ENCODE measurements around the gene SLC28A1. TPM values are rescaled to one million over a fixed set of nuclear protein-coding genes. Genes with fewer than 3 reads are reported as not detected.

Gene SLC28A1
- total RNA-seq, 1 donor from 2014 or later: not detected

DNA sequence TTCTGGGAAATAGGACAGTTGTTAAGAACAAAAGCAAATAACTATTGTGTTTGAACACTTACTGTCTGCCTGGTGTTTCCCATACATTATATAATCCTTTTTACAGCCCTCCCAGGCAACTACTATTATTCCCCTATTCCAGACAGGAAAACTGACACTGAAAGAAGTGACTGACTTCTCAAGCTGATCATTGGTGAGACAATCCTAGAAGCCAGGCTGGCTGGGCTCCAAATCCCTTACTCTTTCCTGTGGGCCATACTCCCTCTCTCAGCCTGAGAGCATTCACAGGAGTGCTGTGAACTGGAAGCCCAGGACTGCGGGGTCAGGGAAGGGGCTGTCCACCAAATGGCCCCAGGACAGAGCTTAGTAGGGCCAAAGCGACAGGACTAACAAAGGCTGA lies 58.0 kb downstream of the SLC28A1 start:
- DNase-seq: no peak

DNA sequence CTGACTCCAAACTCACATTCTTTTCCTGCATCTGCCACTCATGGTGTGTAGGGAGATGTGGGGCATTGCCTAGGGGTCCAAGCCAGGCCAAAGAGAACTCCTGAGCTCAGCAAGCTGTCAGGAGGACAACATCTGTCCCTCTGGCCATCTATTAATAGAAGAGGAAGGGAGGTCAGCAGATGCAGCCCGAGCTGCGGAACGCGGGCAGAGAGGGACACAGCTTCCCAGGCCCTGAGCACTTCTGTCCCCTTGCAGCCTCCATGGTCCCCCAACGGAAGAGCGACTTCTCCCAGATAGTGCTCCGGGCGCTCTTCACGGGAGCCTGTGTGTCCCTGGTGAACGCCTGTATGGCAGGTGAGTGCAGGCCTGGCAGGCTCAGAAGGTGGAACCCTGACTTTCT lies 59.8 kb downstream of the SLC28A1 start:
- DNase-seq: no peak

DNA sequence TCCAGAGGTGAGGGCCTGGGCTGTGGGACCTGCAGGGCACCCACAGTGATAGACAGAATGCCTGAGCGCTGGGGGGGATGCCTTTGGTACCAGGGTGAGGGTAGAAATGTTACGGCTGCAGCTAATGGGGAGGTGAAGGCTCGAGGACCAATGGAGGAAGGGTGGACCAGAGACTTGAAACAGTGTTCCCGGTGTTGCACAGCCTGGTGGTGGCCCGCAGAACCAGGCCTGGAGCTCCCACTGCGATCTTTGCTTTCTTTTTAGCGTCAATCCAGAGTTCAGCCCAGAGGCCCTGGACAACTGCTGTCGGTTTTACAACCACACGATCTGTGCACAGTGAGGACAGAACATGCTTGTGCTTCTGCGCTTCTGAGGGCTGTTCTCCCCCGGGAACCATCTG lies 60.4 kb downstream of the SLC28A1 start:
- no peak for DNase-seq

DNA sequence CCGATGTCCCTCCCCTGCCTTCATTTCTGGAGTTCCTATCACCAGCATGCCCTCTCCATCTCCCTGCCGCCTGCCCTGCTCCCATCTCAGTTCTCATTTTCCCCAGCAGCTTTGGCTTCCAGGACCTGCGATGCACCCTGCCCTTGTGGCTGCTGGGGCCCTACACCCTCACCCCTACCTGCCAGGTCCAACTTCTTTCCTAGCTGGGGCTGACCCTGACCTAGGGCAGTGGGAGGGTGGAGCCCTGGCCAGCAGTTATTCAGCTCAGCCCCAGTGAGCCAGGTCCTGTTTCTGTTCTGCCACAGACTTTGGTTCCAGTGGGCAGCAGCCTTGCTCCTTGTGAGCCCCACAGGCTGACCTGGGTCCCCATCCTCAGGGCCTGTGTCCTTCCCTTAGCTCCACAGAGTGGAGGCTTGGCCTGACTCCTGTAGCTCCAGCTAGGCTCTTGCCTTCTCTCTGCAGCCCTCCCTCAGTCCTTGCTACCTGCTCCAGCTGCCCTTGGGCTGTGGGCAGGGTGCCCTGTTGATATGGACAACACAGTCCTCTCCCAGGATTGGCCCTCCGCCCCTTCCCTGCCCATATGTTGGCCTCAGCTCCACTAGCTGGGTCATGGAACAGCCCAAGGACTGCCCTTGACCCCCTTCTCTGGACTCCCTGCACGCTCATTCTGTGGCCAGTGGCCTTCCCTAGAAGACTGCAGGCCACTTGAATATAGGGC lies 62.5 kb downstream of the SLC28A1 start:
- no peak for DNase-seq

DNA sequence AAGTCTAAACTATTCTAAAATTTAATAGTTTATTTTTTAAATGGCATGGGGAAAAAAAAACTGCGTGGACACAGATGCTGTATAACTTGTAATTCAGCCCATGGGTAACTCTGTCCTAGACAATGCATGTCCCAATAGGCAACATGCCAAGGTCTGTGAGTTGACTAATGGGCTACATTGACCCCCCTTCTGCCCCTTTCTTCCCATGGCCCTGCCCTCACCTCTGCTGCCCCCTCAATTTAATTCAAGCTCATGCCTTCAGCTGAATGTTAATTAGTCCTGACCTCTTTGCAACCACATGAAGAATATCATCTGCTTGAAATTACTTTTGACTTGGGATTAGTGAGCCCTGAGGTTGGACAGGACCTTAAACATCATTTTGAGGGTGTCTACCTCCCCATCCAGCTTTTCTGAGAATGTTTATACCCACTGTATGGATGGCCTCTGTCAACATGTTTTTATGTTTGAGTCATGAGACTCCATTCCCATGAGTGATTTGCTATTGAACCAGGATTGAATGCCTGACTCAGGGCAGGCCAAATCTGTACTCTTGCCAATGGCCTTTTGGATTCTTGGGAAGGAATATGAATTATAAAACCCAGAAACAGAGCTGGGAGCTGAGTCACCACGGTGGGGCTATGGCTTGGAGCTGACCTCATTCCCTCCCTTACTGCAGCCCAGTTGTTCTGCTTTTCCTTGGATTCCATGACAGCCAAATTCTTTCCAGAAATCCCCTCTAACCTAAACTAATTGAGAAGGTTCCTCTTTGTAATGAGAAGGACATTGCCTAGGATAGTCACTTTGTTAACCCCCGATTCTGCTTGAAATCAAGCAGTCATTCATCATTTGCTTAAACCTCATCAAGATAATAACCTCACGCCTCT lies 63.7 kb downstream of the SLC28A1 start:
- DNase-seq: no peak

DNA sequence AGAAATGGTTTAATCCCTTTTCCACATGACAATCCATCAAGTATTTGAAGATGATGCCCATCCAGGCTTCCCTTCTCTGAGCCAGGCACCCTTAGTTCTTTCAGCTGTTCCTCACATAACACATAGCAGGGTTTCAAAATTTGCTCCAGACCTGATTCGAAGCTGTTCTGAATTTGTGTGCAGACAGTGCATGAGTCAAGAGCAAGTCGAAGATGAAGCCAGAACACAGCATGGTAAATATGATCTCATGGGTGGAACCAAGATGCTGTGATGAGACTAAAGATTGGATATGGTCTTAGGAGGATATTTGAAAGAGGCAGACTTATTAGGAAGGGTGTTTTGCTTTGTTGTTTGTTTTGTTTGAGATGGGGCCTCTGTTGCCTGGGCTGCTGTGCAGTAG lies 64.6 kb downstream of the SLC28A1 start:
- no peak for DNase-seq

DNA sequence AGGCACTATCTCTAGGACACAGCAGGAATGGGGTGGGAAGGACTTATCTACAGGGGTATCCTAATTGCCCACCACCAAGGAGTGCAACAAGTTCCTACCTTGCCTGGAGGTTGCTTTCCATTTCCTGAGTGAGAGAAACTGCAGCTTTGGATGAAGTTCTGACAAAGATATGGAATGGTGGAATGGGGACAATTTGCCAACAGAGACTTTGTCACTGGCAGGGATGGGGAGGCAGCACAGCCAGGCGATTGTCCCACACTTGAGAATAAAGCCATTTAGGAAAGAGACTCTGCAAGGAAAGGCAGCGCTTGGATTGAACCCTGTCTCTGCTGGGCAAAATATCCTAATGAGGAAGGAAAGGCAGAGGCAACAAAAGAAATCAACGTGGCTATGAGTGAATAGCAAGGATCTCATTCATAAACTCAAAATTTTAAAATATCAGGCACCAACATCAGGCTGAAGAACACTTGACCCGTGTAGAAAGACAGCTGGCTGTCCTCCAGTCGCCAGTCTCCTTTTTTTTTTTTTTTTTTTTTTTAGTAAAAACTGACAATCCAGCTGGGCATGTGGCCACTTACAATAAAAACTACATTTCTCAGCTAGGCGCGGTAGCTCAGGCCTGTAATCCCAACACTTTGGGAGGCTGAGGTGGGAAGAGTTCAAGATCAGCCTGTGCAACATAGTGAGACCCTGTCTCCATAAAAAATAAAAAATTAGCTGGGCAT lies 65.5 kb downstream of the SLC28A1 start:
- peak; percentile 7 for DNase-seq

DNA sequence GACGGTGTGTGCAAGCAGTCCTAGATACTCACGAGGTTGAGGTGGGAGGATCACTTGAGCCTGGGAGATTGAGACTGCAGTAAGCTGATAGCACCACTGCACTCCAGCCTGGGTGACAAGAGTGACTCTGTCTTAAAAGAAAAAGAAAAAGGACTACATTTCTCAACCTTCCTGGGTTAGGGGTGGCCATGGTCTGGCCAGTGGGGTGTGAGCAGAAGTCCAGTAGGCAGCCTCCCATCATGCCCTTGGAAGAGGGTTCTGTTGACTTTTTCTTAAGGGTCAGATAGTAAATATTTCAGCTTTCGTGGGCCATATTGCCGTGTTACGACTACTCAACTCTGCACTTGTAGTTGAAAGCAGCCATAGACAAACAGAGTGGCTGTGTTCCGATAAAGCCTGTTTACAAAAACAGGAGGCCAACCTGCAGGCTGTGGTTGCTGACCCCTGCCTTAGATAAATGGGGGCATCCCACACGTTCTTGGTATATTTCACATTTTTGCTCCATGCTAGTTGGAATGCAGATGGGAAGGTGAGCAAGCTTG lies 66.2 kb downstream of the SLC28A1 start:
- no peak for DNase-seq

DNA sequence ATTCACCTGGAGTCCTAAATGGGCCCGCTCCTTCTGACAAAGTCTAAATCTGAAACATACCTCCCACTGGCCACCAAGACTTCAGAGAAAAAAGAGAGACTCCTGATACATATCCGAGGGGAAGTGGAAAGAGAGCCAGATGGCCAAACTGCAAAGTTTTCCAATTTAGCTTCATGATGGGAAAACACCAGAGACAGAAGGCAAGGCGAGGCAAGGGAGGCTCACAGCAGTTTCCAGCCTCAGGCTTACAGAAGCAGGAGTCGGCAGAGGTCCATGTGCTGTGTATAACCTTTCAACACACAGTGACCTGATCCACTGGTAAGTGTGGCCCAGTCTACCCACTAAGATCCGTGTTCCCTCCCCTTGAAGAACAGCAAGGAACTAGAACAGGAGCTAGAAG lies 67.3 kb downstream of the SLC28A1 start:
- no peak for DNase-seq

DNA sequence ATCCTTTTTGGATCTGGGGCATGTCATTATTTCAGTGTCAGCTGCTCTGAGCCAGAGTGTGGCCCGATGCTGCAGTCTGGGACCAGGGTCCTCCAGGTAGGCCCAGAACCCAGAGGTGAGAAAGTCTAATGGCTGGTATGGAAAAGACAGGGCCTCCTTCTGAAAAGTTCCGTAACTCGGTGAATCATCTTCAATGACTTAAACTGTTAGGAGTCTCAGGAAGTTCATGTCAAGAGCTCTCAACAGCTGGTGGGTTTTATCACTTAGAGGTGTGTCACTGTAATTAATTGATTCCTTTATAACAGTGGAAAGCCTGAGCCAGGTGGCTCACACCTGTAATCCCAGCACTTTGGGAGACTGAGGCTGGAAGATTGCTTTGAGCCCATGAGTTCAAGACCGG lies 68.7 kb downstream of the SLC28A1 start:
- no peak for DNase-seq

DNA sequence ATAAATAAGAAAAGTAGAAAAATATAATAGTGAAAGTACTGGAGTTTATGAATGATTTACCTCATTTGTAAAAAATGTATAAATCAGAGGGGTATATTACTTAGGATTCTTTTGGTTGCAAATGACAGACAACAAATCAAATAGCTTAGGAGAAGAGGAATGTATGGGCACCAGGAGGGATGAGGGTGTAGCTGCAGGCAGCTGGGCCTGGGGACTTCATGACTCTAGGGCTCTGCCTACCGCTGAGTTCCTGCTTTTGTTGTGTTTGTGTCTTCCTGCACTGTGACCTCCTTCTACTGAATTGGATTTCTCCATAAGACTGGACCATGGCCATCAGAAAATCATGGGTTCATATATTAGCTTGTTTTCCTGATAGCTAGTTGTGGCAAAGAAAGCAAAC lies 69.3 kb downstream of the SLC28A1 start:
- no peak for DNase-seq

DNA sequence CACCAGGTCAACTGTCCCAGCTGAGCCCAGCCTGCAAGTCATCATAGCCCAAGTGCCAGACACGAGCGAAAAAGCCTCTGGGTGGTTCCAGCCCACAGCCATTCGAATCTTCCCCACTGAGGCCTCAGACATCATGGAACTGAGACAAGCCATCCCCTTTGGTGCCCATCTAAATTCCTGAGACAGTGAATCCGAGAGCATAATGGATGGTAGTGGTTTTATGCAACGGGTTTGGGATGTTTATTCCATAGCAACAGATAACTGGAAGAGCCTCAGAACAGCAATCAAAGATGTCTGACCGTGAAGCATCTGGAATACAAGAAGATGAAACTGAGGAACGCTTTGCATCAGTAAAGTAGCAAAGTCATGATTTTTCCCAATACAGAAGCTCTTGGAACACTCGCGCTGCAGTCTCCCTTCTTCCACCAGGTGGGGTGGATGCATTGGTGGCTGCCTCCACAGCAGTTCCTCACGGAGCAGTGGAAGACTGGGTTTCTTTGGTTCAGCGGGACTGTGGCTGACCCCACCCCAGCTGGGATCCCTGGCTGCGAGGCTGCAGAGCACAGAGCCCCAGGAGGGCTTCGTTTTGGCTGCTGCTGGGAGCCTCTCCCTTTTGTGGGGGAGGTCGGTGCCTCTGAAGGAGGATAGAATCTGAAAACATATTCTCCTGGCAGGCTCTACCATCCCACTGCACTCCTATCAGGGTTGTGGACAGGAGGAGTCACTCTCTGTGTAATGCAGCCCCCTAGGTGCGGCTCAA lies 70.8 kb downstream of the SLC28A1 start:
- DNase-seq: peak; percentile 42

DNA sequence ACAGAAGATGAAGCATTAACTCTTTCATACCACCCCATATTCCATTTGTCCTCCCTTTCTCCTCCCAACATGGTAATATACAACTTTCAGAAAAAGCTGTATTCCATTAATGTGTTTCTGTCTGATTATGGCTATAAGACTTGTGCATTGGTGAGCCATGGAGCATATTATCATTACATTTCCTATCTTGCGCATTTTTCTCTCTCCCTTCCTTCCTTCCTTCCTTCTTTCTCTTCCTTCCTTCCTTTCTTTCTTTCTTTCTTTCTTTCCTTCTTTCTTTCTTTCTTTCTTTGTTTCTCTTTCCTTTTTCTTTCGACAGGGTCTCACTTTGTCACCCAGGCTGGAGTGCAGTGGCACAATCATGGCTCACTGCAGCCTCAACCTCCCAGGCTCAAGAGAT lies 71.7 kb downstream of the SLC28A1 start:
- DNase-seq: no peak

DNA sequence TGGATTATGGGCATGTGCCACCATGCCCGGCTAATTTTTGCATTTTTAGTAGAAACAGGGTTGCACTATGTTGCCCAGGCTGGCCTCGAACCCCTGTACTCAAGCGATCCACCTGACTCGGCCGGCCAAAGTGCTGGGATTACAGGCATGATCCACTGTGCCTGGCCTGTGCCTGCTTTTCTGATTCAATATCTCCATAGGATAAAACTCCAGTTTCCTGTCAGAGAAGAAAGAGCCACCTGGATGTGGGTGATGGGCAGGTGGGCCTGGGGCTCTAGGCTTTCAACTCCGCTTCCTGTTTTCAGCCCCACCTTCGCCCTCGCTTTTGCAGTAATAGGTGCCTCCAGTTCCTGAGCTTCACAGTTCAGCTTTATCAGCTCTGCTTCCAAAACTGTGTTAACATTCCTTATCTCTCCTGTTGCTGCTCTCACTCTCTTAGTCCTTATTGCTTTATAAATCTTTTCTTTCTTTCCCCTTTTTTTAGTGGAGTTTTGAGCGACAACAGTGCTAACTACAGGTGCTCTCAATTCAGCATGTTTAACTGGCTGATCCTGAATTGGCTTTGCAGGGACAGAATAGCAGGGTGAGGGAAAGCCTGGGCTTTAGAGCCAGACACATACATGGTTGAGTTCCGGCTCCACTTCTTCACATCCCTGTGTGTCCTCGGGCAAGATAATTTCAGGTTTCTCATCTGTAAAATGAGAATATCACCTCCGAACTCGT lies 76.1 kb downstream of the SLC28A1 start:
- no peak for DNase-seq

DNA sequence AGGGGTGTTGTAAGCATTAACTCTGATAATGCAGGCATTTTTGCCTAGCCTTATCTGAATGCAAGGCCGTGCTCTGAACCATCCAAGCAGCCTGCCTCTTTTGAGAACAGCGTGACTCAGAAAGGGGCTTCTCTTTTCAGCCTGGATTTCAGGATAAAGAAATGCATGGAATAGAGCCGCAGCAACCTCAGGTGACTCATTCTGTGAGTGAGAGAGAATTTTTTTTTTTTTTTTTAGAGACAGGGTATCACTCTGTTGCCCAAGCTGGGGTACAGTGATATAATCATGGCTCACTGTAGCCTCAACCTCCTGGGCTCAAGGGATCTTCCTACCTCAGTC lies 76.6 kb downstream of the SLC28A1 start:
- no peak for DNase-seq

DNA sequence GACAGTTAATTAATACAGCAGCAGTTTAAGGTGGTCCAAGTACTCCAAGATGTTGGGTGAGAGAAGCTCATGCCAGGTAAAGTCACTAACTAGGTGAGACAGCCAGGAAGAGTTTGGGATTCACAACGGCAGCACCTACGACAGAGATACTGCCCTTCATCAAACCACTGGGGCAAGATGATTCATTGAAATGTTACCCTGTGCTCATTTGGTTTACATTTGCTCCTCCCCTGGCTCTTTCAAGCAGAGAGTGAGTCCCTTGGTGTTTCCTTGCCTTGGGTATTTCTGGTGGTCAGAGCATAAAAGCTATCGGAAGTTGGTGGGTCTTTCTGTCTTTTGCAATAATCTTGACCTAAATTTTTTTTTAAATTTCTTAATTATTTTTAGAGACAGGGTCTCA lies 77.2 kb downstream of the SLC28A1 start:
- no peak for DNase-seq

DNA sequence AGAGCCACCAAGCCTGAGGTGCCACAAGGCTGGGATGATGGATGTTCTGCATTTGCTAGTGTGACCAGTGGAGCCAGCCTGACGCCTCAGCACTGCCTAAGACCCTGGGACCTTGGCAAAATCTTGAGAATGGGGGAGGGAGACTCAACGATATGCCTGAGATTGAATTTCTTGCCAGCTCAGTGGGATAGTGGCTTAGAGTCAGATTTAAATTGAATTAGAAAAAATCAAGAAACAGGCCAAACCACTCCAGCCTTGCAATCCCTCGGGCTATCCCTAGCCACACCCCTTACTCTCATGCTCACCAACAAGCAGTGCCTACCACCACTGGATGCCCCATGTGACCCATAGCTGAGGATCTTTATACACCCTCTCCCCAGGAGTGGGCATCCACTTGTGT lies 78.5 kb downstream of the SLC28A1 start:
- DNase-seq: no peak

DNA sequence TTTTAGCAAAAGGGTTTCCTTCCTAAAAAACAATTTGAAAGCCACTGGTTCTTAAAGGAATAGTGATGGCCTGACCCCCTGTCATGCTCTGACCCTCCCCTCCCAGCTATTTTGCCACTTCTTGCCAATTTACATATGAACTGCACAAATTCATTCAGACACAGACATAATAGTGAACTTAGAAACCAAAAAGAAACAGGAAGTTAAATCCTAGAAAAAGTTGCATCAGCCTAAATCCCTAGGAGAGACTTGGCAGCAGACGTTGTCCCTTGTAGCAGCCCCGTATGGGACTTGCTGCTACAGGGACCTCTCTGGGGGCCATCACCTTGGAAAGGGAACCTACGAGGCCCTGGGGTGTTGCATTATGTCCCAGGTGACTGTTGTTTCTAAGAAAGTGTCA lies 82.9 kb downstream of the SLC28A1 start:
- DNase-seq: no peak

DNA sequence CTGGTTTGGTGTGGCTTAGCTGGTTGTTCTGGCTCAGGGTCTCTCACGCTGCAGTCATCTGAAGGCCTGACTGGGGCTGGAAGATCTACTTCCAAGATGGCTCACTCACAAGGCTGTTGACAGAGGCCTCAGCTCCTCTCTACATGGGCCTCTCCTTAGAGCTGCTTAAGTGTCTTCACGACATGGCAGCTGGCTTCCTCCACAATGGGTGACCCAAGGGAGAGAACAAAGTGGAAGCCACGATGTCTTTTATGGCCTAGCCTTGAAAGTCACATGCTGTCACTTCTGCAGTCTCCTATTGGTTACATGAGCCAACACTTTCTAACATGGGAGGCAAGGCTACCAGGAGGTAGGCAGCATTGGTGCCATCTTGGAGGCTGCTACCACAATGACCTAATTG lies 83.8 kb downstream of the SLC28A1 start:
- no peak for DNase-seq

DNA sequence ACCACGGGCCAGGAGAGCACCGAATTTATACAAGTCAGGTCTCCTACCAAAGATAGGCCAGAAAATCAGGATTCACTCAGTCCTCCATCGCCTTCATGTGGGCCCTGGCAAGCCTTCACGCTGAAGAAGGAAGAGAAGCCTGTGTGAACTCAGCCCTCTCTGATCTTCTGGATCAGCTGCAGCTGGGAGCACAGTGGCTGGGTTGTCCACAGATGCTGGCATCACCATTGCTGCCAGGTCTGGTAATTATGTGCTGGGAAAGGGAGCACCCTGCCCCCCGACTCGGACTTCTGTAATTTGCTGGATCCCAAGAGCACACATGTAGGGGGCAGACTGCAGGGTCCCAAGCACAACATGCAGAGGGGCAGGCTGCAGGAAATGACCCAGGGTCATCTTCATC lies 84.8 kb downstream of the SLC28A1 start:
- no peak for DNase-seq

DNA sequence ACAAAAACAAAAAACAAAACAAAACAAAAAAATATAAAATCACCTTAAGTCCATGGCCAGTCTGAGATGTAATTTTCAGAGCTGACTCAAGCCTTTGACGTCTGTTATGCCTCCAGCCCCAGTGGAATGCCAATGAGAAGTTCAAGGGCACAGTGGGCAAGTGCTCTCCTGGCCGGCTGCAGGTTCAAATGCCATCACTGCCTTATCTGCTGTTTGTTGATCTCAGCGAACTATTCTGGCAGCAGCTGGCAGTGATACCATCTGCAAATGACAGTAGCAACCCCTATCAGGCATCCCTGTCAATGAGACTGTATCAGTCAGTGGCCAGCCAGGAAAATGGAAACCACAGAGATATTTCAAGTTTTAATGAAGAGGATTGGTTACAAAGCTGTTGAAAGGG lies 86.4 kb downstream of the SLC28A1 start:
- no peak for DNase-seq

Data from occipital lobe (tissue), 2 donors.